CD4-positive, alpha-beta T cell treated with Interleukin-17A for 1 hour (primary cell): Measurements from ENCODE around the gene GPR160.

Source experiments
- DNase-seq: peaks from one replicate; pipeline ENCODE4 v3.0.0-alpha.2; 2020

Gene GPR160

DNA sequence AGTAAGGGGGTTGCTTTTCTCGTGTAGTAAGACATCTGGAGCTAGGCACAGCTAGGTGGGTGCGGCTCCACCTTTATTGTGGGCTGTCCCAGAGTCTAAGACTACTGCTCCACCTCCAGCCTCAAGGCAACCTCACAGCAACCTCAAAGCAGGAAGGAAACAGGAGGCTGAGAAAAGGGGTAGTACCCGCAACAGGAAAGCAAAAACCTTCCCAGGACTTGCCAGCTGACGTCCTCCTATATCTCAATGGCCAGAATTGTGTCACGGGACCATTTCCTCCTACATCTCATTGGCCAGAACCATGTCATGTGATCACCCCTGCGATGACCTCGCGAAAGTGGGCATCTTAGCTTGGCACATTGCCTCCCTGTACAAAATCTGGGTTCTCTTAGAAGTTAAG lies 4.3 kb upstream of the GPR160 start:
- DNase-seq, result peak; percentile 76

DNA sequence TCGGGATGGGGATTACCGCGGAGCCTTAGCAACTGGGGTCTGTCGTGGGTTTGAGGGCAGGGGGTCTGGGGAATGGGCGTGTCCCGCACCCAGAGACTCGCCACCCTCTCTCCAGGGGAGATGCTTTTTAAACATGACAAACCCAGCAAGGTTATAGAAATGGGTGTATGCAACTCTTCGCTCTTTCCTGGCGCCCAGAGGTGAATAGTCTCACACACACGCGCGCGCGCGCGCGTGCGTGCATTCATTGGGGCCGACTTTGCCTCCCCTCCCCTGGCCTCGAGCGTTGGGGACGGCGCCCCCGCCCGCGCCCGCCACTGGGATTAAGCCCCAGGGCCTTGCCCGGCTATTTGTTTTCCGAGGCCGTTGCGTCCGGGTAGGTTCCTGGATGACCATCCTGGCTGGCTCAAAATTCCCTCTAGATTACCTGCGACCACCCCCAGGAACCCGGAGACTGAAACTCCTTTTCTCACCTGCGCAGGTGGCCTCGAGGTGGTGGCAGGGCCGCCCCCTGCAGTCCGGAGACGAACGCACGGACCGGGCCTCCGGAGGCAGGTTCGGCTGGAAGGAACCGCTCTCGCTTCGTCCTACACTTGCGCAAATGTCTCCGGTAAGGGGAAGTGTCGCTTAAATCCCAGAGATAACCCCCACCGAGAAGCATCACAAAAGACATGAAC lies 777 bp downstream of the GPR160 start:
- DNase-seq, result peak; percentile 22

GRCh38 chr3:170040418-170040817 lies 2.6 kb downstream of the GPR160 start:
- DNase-seq, result no peak

- no peak for DNase-seq
These were observed 5.7 kb downstream of the GPR160 start for GRCh38 chr3:170043506-170043905.

- DNase-seq, result no peak
These were observed 6.5 kb downstream of the GPR160 start for GRCh38 chr3:170044271-170044670.

DNA sequence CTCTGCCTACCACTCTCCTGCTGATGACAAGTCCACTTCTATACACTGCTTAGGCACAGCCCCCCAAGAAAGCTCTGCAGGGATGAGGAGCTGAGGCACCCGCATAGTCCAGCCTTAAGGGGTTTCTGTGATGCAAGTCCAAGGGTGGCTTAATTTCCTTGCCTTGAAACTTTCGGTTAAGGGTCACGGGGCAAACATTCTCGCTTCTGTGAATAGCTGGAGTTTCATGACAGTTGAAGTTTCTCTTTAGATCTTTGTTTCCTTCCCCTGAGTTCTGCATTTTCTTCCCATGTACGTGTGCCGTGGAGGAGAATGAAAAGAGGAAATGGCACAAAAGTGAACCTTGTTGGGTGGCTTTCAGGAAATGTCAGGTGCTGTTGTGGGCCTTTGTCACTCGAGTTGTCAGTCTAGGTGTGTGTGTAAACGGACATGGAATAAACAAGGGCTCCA lies 7.0 kb downstream of the GPR160 start:
- DNase-seq, result peak; percentile 10

DNA sequence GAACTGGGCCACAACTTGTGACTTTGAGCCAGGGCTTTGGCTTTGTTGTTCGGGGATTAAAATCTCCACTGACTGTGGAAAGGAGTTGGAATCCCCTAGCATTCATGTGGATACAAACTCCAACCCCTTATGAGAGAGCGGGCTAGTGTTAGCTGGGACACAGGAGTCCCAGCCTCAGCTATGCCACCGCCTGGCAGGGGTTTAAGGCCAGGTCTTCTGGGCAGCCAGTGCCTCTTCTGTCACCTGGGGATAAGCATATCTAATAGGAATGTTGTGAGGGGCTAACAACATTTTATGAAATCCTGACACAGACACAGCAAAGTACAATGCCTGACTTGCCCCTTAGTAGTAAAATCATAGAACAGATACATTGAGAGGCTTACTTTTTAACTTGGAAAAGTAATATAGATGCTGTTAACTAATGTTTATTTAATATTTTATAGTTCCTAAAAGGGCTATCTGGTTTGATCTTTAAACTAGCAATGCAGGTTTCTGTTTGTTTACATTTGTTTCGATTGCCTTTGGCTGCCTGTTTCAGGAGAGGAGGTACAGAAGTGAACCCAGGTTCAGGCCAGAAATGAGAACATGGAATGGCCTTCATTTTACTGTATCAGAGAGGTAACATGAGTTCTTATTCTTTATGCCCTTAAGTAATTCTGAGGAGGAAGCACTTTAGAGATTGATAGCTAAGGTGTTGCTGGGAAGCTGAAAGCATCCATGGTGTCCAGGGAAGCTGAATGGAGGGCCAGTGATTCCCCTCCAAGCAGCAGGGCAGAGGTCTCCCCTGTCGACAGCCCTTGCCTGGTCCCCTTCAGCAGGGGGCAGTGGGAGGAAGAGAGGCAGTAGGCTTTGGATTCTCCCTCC lies 8.7 kb downstream of the GPR160 start:
- DNase-seq, result no peak

DNA sequence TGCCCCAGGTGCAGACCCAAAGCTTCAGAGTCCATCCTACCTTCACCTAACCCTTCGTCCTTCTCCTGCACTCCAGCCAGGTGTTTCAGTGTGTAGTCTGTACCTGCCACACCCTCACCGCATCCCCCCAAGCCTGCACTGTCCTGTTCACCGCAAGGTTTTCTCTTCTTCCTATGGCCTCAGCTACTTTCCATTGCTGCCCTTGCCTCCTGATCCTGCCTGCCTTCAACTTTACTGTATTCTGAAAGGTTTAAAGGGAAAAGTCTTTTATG lies 9.3 kb downstream of the GPR160 start:
- no peak for DNase-seq

- no peak for DNase-seq
These were observed 11.6 kb downstream of the GPR160 start for GRCh38 chr3:170049146-170050000.

DNA sequence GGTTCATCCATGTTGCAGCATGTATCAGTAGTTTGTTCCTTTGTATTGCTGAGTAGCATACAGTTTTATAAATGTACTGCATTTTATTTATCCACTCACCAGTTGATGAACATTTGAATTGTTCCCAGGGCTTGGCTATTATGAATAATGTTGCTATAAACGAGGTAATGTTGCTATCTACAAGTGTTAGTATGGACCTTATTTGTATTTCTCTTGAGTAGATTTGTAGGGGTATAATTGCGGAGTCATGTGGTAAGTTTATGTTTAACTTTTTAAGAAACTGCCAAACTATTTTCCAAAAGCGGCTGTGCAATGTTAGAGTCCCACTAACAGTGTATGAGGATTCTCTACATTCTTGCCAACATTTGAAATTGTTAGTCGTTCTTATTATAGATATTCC lies 13.0 kb downstream of the GPR160 start:
- no peak for DNase-seq

GRCh38 chr3:170052398-170052797 lies 14.6 kb downstream of the GPR160 start:
- DNase-seq, result no peak

DNA sequence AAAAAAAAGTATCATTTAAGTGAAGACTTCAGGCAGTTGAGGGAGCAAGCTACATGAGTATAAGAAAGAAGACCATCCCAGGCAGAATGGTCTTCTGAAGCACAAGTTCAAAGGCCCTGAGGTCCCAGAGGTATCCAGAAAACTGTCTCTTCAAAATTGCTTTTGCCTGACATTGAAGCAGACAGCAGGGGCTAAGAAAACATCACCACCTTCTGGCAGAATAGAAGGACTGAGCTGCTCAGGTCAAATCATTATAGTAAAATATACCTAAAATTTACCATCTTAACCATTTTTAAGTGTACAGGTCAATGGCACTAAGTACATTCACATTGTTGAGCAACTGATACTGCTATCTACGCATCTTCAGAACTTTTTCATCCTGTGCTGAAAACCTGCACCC lies 16.4 kb downstream of the GPR160 start:
- peak; percentile 31 for DNase-seq

- no peak for DNase-seq
These were observed 17.4 kb downstream of the GPR160 start for GRCh38 chr3:170055209-170055608.

DNA sequence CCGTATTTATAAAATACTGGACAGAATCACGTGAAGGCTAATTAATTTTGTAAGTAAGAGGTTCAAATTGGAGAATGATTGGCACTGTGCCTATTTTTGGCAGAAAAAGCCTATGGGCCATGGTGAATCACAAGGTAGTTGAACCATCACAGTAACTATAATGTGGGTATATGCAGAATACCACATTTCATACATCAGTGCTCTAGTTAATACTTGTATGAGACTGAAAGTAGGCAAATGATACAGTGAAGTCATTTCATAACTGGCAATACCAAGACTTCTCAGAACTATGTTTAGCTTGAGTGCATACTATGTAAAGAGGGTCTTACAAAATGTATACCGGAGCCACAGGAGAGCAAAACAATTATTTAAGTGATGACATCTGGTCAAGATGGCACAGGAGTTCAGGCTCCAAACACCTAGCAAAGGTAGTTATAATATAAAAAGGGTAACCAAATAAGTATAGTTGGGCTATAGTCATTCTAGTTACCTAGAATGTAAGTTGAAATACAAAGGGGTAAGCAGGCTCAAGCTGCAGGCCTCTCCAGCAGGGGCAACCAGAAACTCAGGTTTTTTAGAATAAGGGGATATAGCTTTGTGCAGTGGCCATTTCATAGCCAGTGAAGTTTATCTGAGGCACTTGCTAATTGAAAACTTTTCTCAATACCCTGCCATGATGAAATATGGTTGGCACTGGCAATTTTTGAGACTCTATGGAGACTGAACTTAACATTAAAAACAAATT lies 19.1 kb downstream of the GPR160 start:
- DNase-seq, result no peak

- no peak for DNase-seq
These were observed 19.8 kb downstream of the GPR160 start for GRCh38 chr3:170057550-170057949.

DNA sequence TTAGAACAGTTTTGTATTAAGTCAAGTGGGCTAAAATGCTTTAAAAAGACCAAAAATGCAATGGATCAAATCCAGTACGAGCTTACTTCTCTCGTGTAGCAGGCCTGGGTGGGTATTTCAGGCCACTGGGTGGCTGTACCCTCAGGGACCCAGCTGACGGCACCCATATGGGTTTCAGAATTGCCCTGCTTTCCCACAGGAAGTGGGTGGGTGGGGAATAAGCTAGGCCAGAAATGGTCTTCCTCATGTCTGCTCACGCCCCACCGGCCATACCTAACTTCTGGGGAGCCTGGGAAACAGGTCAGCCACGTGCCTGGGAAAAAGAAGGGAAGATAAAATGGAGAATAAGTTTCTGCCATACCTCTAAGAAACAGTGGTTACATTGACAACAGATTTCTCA lies 20.3 kb downstream of the GPR160 start:
- DNase-seq, result no peak

- DNase-seq, result no peak
These were observed 21.7 kb downstream of the GPR160 start for GRCh38 chr3:170059447-170059846.

- DNase-seq, result no peak
These were observed 24.3 kb downstream of the GPR160 start for GRCh38 chr3:170062068-170062467.

DNA sequence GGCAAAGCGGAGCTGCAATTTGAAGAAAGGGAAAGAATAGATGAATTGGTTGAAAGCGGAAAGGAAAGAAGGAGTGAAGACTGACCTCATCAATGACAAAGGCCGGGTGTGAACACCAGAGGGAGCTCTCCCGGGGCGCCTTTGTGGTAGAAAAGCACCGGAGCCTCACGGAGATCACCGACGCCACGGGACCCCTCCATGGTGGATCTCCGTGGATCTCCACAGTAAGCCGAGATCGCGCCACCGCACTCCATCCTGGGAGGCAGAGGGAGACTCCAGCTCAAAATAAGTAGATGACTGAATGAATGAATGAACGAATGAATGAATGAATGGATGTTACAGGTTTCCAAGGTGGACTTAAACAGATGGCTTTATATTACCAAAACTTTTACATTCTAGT lies 25.0 kb downstream of the GPR160 start:
- no peak for DNase-seq

GRCh38 chr3:170063691-170064090 lies 25.9 kb downstream of the GPR160 start:
- DNase-seq, result no peak

- no peak for DNase-seq
These were observed 26.3 kb downstream of the GPR160 start for GRCh38 chr3:170064108-170064507.

DNA sequence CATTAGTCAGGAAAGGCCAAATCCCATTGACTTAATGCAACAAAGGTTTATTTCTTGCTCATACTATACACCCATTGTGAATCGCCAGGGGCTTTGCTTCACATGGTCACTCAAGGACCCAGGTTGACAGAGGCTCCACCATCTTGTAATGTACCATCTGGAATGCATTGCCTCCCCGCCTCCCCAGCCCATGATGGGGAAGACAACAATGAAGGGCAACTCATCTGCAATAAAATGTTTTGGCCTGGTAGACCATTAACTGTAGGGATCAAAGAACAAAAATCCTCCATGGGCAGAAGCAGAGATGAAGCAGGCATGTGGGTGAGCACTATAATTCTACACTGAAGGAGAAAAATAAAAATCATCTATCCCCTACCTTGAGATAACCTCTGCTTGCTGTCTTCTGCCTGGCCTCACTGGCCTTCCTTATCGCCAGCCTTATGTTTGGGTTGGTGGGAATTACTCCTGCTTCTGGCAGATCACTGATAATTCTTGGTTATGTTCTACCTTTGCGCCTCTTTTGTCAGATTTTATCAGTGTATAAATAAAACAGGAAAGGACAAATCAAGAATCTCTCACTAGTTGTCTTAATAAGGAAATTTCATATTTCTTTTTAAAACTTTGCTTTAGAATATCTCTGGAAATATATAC lies 37.8 kb downstream of the GPR160 start:
- no peak for DNase-seq
